ENCODE data around the gene EMC10. TPM values are rescaled to one million over a fixed set of nuclear protein-coding genes. Genes with fewer than 3 reads are reported as not detected.

EMC10 gene
- total RNA-seq, 4 donors from 2014 or later, result 34.9 to 77.2 (median 71.1) TPM

- H3K27me3 ChIP-seq, result peaks cover 41% of the 10 kb centered on the region
- no peak for DNase-seq (ENCODE audit: low spot score in 2 of 2)
- no peaks in the 10 kb centered on the region for H3K36me3 ChIP-seq
- H3K4me3 ChIP-seq, result no peak overlapping the region
- TF ChIP-seq EP300 (IDR thresholded peaks at IDR 0.05), result no peak
- no peak for TF ChIP-seq POLR2A (IDR thresholded peaks at IDR 0.05)
- no peak for TF ChIP-seq POLR2AphosphoS5 (IDR thresholded peaks at IDR 0.05)
- no peak for TF ChIP-seq CTCF (IDR thresholded peaks at IDR 0.05)
- H3K27ac ChIP-seq, result no peak overlapping the region
- WGBS, result 4% methylated on average over 9 of the region's 12 CpGs
- H3K9me3 ChIP-seq, result no peaks in the 10 kb centered on the region
- H3K4me1 ChIP-seq, result no peaks in the 10 kb centered on the region
Measured at GRCh38 chr19:50492303-50493052, 16.2 kb downstream of the EMC10 start.

- 57% methylated on average over 6 of the region's 8 CpGs for WGBS
- Histone ChIP-seq H3K27me3 (peaks cover 36% of the 10 kb centered on the region), H3K36me3 (no peaks in the 10 kb centered on the region), H3K9me3 (no peaks in the 10 kb centered on the region), H3K4me3 (no peak overlapping the region), H3K27ac (no peak overlapping the region), H3K4me1 (no peaks in the 10 kb centered on the region)
- TF ChIP-seq POLR2AphosphoS5 (IDR thresholded peaks at IDR 0.05) (no peak), CTCF (IDR thresholded peaks at IDR 0.05) (no peak), POLR2A (IDR thresholded peaks at IDR 0.05) (no peak), EP300 (IDR thresholded peaks at IDR 0.05) (no peak)
- no peak for DNase-seq (ENCODE audit: low spot score in 2 of 2)
Measured at GRCh38 chr19:50493171-50493570, 16.9 kb downstream of the EMC10 start.

GRCh38 chr19:50494186-50495019 is 18.1 kb downstream of the EMC10 start:
- 64% methylated on average over 7 of the region's 7 CpGs for WGBS
- H3K27ac ChIP-seq, result no peak overlapping the region
- H3K4me3 ChIP-seq, result no peak overlapping the region
- no peaks in the 10 kb centered on the region for H3K9me3 ChIP-seq
- peaks cover 24% of the 10 kb centered on the region for H3K27me3 ChIP-seq
- DNase-seq (ENCODE audit: low spot score in 2 of 2), result no peak
- H3K4me1 ChIP-seq, result no peaks in the 10 kb centered on the region
- no peaks in the 10 kb centered on the region for H3K36me3 ChIP-seq
- TF ChIP-seq POLR2A (IDR thresholded peaks at IDR 0.05), result no peak
- no peak for TF ChIP-seq POLR2AphosphoS5 (IDR thresholded peaks at IDR 0.05)
- no peak for TF ChIP-seq CTCF (IDR thresholded peaks at IDR 0.05)
- no peak for TF ChIP-seq EP300 (IDR thresholded peaks at IDR 0.05)

GRCh38 chr19:50495020-50495531 is 18.8 kb downstream of the EMC10 start:
- H3K9me3 ChIP-seq, result no peaks in the 10 kb centered on the region
- H3K27me3 ChIP-seq, result peaks cover 17% of the 10 kb centered on the region
- no peak overlapping the region for H3K27ac ChIP-seq
- WGBS, result 86% methylated on average over 5 of the region's 5 CpGs
- H3K4me1 ChIP-seq, result no peaks in the 10 kb centered on the region
- no peak for DNase-seq (ENCODE audit: low spot score in 2 of 2)
- no peak overlapping the region for H3K4me3 ChIP-seq
- no peaks in the 10 kb centered on the region for H3K36me3 ChIP-seq
- TF ChIP-seq CTCF (IDR thresholded peaks at IDR 0.05), result no peak
- no peak for TF ChIP-seq EP300 (IDR thresholded peaks at IDR 0.05)
- TF ChIP-seq POLR2A (IDR thresholded peaks at IDR 0.05), result no peak
- no peak for TF ChIP-seq POLR2AphosphoS5 (IDR thresholded peaks at IDR 0.05)

All from suprapubic skin (tissue), 4 donors.